NOMO-1 treated with DMSO at 0.1 percent for 48 hours (cell line): ENCODE measurements around the gene PTGDR2.

Source experiments
- DNase-seq: peaks from one replicate; lab custom pipeline; 2025; ENCODE audit not compliant: unreplicated experiment; lab: John Stamatoyannopoulos, UW

Gene PTGDR2

GRCh38 chr11:60858731-60859464 is 3.1 kb upstream of the PTGDR2 start:
- peak; percentile 37 for DNase-seq

GRCh38 chr11:60858236-60858635 is 2.5 kb upstream of the PTGDR2 start:
- no peak for DNase-seq

- DNase-seq, result no peak
Measured at GRCh38 chr11:60857378-60858232, 1.9 kb upstream of the PTGDR2 start.

GRCh38 chr11:60854847-60855725 is 664 bp downstream of the PTGDR2 start:
- no peak for DNase-seq

DNA sequence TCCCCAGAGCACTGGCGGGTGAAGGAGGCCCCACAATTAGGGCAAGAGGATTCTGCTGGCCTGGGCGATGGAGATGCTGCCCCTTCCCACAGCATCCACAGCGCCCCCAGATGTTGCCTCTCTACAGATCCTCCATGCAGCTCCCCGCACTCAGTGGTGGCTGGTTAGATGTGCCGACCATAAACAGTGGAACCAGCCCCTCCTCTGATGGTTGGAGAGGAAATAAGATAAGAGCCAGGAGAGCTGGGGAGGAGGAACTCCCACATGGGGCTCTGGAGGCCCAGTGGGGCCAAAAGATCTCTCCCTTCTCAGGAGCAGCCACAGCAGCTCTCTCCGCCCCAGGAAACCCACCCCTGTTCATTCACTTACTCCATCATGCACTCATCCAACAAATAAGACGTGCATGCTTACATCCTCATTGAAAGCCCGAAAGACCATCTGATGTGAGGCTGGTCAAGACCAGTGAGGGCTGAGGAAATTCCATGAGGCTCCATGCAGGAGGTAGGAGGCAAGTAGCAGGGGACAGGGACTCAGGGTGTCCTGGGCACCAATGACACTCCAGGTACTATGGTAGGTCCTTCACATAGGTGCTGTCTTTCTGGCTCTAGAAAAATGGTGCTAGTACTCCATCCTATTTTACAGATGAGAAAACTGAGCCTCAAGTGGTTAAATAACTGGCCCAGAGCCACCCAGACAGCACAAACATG is 1.5 kb downstream of the PTGDR2 start:
- no peak for DNase-seq

GRCh38 chr11:60852982-60853950 is 2.5 kb downstream of the PTGDR2 start:
- DNase-seq, result no peak

- DNase-seq, result no peak
Measured at GRCh38 chr11:60852117-60852981, 3.4 kb downstream of the PTGDR2 start.

DNA sequence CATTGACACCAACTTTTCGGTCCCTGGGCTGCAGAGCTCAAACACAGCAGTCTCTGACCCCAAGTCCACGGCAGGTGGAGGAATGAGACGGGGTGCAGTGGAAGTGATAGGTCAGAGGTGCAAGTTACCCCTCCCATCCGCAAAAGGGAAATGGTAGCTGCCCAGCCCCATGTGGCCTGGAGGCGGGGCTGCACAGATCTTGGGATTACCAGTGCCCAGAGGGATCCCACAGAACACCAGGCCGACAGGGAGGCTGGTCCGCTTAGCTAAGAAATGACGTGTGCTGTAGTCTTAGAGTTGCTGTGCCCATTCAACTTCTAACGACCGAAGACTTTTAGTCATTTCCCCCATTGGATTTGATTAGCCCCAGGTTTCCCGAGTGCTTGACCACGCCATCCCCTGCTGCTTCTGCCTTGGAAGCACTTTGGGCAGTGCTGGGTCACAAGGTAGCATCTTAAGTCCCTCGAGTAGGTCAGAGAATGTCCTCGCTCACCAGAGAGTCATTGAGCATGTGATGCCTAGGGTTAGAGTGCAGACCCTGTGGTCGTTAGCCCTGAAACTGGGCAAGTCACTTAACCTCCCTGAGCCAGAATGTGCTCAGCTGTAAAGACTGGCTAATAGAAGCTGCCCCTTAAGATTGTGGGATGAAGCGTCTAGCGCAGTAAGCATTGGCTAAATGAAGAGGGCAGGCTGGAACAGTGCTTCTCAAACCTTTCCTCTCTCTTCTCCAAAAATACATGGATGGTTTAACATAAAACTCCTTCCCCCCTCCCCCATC is 4.2 kb downstream of the PTGDR2 start:
- DNase-seq, result no peak

GRCh38 chr11:60849641-60850520 is 5.9 kb downstream of the PTGDR2 start:
- DNase-seq, result no peak

DNA sequence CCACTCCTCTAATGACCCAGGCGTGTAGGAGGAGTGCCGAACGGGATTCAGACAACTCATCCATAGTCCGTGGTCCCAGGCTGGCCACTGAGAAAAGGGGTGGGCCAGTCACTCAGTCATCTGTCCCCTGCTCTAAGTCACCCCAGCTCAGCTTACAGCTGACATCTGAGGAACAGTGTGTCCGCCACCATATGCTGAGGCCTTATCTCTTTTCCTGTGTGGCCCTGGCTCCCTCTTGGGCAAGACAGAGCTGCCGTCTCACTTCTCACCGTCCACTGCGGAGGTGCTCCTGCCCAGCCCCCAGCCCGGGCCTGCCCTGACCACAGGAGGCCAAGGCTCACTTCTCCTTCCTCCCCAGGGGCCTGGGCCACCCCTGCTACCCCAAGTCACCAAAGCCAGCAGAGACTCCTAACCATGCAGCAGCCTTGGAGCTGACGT is 7.0 kb downstream of the PTGDR2 start:
- no peak for DNase-seq

DNA sequence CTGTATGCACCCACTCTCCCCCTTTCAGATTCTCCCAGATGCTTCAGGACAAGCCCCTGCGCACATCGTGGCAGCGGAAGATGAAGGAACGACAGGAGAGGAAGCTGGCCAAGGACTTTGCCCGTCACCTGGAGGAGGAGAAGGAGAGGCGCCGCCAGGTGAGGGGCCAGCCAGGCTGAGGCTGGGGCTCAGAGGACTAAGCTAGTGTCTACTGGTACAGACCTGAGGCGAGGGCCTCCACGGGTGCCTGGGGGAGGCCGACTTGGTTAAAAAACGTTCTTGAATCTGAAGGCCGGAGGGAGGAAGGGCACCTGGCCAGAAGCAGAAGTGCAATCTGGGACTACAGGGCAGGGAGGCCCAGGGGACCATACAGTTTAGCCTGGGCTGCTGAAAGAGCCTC is 7.9 kb downstream of the PTGDR2 start:
- no peak for DNase-seq

DNA sequence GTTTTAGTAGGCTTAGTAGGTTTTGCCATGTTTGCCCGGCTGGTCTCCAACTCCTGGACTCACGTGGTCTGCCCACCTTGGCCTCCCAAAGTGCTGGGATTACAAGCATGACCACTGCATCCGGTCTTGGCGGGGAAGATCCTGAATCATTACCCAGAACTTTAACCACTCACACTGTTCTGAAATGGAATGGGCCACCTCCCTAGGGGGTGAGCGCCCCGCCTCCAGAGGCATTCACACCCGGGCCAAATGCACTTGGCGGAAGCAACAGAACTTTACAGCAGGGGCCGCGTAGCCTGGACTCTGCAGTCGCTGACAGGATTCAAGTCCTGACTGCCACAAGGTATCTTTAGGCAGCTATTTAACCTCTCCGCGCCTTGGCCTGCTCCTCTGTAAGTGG is 8.5 kb downstream of the PTGDR2 start:
- DNase-seq, result no peak

DNA sequence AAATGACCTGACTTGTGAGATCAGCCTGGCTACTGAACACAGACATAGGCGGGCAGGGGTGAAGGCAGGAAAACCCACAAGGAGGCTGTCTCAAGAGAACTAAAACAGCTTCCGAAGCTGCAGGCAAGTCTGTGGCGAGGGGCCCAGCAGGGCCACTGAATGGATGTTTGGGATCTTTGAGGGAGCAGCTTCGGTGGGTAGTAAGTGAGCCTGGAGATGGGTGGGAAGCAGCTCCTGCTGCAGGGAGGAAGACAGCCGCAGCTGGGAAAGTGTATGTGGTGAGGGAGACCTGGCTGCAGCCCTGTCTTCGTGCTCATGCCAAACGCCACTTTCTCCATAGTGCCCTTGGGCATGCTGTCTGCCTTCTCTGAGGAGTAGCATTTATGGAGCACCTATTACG is 10.4 kb downstream of the PTGDR2 start:
- no peak for DNase-seq

DNA sequence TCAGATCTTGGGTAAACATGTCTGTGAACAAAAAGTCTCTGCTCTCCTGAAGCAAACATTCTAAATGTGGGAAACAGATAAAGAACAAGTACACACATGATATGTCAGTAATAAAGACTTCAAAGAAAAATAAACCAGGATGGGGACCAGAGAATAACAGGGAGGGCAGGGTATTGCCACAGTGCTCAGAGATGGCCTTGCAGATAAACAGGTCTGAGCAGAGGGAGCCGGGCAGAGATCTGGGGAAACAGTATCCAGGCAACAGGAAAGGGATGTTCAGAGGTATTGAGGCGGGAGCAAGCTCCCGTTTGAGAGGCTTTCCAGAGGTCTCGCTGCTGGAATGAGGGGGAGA is 10.9 kb downstream of the PTGDR2 start:
- DNase-seq, result no peak

DNA sequence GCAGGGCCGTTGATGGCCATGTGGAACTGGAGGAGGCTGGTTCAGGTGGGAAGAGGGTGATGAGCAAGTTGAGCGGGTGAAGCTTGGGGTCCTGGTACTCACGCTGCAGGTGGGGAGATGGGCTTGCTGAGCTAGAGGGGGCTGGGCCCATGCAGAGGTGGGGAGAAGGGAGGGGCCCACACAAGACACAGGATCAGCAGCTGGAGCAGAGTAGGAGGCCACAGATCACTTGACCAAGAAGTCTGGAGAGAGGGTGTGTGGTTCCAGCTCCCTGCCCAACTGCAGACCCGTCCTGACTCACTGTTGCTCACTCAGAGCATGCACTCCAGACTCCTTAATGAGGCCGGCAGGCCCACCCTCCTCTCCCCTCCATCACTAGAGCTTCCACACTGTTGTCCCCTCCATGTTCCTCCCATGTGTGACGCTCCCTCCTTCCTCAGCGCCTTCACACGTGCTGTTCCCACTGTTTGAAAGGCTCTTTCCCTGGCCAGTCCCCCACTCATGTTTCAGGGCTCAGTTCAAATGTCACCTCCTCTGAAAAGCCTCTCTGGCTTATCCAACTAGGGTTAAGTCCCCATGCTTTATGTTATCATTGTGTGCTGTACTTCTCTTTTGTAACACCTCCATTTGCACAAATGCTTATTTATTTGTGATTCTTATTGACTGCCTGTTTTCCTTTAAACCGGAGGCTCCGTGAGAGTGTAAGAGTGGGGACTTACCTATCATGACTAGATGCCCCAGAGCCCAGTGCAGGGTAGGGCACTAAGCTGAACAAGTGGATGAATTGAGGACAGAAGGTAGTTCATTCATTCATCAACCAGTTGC is 11.5 kb downstream of the PTGDR2 start:
- no peak for DNase-seq
